Measurements from ENCODE around the gene GLIS1.

The GLIS1 gene

GRCh38 chr1:53678938-53679825 lies 59.8 kb downstream of the GLIS1 start:
- DNase-seq (ENCODE audit: low read depth in 3 of 3, low spot score in 1 of 3), result no peak

GRCh38 chr1:53678507-53678906 lies 60.5 kb downstream of the GLIS1 start:
- DNase-seq (ENCODE audit: low read depth in 3 of 3, low spot score in 1 of 3), result no peak

DNA sequence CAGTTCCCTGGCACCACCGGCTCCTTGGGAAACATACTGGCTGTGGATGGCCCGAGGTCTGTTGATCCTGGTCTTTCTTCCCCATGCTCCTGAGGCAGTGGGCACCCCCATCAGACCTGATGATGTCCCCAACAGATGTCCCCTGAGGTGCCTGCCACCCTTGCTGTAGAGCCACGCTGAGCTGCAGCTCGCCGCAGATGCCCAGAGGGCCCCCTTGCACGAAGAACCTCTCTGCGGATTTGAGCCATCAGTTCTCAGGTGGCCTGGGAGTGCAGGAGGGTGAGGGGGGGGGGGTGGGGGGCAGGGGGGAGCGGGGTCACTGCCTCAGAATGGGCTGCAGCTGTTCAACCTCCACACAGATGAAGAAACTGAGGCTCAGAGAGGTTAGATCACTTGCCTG lies 60.9 kb downstream of the GLIS1 start:
- no peak for DNase-seq (ENCODE audit: low read depth in 3 of 3, low spot score in 1 of 3)

DNA sequence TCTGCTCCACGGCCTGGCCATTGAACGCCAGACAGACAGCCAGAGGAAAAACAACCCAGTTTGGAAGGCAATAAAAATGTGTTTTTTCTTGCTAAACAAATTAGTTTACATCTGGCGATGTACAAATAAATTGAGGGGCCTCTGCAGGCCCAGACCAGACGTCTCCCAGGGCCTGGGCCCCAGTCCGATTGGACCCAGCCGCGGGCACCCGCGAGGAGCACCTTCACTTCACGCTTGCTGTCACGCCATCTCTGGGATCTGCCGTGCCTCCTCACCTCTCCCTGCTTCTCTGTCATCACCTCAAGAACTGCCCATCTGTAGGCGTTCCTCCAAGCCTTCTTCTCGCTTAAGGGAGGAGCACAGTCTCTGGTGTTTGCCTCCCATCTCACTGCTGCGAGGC lies 61.5 kb downstream of the GLIS1 start:
- no peak for DNase-seq (ENCODE audit: low read depth in 3 of 3, low spot score in 1 of 3)

GRCh38 chr1:53672785-53673184 lies 66.2 kb downstream of the GLIS1 start:
- DNase-seq (ENCODE audit: low read depth in 3 of 3, low spot score in 1 of 3), result no peak

DNA sequence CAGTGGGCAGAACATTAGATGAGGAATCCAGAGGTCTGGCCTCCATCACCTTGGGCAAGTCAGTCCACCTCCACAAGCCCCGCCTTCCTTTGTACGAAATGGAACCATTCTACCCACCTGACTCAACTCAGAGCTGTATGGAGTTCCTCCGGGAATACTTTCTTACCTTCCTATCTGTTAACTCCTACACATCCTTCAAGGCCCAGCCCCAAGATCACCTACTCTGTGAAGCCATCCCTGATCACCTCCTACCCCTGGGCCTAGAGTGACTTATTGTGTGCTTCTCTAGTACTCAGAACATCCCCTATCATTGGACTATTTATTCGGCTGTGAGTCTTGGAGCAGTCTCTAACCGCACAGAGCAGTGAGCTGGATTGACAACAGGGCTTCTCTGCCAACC lies 66.7 kb downstream of the GLIS1 start:
- DNase-seq (ENCODE audit: low read depth in 3 of 3, low spot score in 1 of 3), result no peak

- no peak for DNase-seq (ENCODE audit: low read depth in 3 of 3, low spot score in 1 of 3)
Observed at GRCh38 chr1:53669621-53670191, 69.3 kb downstream of the GLIS1 start.

DNA sequence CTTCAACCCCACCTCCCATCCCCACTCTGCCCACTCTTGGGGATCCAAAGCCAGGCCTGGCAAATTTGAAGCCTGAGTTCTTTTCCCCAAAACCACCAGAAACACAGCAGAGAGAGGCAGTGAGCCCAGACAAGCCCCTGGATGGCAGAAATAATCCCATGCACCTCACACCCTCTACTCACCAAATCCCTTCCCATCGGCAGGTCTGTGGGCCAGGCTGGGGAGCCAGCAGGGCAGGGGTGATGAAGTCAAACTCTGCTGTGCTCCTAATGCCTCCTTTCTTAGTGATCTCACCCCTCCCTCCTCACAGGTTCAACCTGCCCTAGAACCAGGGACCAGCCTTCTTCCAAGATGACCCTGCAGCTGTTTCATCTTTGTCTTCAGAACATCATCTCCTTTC lies 72.4 kb downstream of the GLIS1 start:
- DNase-seq (ENCODE audit: low read depth in 3 of 3, low spot score in 1 of 3), result no peak

GRCh38 chr1:53665996-53666395 lies 73.0 kb downstream of the GLIS1 start:
- DNase-seq (ENCODE audit: low read depth in 3 of 3, low spot score in 1 of 3), result no peak

- DNase-seq (ENCODE audit: low read depth in 3 of 3, low spot score in 1 of 3), result no peak
Observed at GRCh38 chr1:53663529-53664300, 75.2 kb downstream of the GLIS1 start.

- no peak for DNase-seq (ENCODE audit: low read depth in 3 of 3, low spot score in 1 of 3)
Observed at GRCh38 chr1:53662951-53663350, 76.0 kb downstream of the GLIS1 start.

DNA sequence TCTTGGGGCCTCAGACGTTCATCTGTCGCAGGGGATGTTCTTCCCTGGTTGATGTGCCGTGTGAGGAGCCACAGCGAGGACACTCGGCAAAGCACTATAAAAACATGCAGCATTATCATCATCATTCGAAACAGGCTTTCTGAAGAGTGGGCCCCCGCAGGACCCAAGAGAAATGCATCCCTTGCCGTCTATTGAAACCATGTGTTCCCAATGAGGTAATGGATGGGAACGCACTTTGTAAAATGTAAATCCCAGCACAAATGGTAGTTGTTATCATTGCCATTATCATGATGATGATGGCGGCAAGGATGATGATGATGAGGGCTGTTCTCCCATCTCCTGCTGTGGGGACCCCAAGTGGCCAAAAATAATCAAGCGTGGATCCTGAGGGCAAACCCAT lies 76.8 kb downstream of the GLIS1 start:
- DNase-seq (ENCODE audit: low read depth in 3 of 3, low spot score in 1 of 3), result no peak

GRCh38 chr1:53661496-53661895 lies 77.5 kb downstream of the GLIS1 start:
- no peak for DNase-seq (ENCODE audit: low read depth in 3 of 3, low spot score in 1 of 3)

DNA sequence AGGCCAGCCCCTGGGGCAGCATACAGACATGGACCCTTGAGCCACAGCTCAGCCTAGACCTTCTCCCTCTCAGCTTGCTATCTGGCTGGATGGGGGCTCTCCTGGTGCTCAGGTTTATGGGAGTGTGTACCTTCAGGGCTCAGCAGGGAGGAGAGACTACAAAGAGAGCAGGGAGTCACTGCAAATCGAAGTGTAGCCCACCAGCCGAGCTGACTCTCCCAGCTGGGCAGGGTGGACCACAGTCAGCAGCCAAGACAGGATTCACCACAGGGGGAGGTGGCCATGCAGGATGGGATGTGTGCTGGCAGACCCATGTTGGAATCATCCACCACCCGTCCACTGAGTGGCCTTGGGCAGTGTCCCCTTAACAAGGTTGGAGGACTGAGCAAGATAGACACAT lies 78.3 kb downstream of the GLIS1 start:
- no peak for DNase-seq (ENCODE audit: low read depth in 3 of 3, low spot score in 1 of 3)

- DNase-seq (ENCODE audit: low read depth in 3 of 3, low spot score in 1 of 3), result no peak
Observed at GRCh38 chr1:53659436-53659835, 79.5 kb downstream of the GLIS1 start.

DNA sequence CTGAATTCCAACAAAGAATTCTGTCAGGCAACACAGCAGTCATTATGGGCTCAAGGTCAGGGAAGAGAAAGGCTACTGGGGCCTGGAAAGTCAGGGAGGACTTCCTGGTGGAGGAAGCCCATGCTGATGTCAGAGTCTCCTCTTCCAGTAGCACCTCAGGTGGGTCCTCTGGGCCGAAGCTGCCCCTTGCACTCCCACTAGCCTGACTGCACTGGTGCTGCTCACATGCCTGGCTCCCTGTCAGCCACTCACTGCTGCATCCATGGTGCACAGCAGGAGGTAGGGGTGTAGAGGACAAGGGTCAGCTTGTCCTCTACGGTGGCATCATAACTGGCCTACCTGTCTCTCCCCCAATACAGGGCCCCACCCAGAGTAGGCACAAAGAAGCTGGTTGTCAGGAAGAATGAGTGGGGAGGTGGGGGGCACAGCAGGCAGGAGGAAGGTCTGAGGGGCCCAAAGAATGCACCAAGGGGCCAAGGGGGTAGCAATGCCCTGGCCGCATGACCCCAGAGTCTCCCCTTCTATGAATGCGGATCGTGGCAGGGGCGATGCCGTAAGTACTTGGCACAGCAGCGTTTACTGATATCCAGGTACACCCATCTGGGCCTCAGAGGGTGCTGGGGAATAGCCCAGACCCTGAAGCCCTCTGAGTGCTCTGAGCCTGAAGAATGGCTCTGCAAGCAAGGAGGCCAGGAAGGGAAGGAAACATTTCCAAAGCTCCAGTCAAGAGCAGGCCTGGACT lies 80.3 kb downstream of the GLIS1 start:
- no peak for DNase-seq (ENCODE audit: low read depth in 3 of 3, low spot score in 1 of 3)

DNA sequence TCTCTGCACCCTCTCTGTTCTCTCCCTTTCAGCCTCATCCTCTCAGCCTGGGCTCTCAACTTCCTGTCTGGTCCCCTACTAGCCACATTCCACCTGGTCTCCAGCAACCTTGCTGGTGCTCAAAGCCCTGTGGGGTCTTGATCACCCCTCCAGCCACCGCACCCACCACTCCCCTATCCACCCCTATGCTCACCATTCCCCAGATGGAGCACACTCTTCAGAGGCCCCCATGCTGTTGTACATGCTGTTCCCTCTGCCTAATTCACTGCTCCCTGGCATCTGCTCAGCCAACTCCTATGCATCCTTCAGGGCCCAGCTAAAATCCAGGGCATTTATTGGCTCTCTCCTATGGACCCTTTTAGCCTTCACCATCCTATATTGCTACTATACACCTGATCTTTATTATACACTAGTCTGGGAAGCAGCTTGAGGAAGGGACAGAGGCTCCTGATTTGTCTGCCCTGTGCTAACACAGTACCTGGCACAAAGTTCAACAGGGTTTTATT lies 81.0 kb downstream of the GLIS1 start:
- DNase-seq (ENCODE audit: low read depth in 3 of 3, low spot score in 1 of 3), result no peak

DNA sequence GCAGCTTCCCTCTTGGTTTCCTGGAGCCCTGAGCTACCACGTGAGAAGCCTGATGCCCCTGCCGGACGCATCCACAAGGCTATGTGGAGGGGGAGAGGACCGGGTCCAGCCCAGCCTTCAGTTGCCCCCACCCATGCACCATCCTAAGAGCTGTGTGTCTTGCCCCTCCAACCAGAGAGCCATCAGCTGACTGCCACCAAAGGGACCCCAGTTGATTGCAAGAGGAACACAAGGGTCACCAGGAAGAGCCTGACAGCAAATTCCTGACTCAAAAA lies 81.5 kb downstream of the GLIS1 start:
- DNase-seq (ENCODE audit: low read depth in 3 of 3, low spot score in 1 of 3), result no peak

- DNase-seq (ENCODE audit: low read depth in 3 of 3, low spot score in 1 of 3), result no peak
Observed at GRCh38 chr1:53656747-53657530, 82.0 kb downstream of the GLIS1 start.

GRCh38 chr1:53655931-53656746 lies 82.8 kb downstream of the GLIS1 start:
- no peak for DNase-seq (ENCODE audit: low read depth in 3 of 3, low spot score in 1 of 3)
